ENCODE measurements around the gene KIF6.
"Not testable (repeated sequence)": the region's sequence is repeated elsewhere in the genome, so short reads cannot be mapped to it uniquely, and the experiment has no call there.

The KIF6 gene

GRCh38 chr6:39714802-39715201, 10.4 kb downstream of the KIF6 start:
- DNase-seq (ENCODE audit: low read depth) = no peak

DNA sequence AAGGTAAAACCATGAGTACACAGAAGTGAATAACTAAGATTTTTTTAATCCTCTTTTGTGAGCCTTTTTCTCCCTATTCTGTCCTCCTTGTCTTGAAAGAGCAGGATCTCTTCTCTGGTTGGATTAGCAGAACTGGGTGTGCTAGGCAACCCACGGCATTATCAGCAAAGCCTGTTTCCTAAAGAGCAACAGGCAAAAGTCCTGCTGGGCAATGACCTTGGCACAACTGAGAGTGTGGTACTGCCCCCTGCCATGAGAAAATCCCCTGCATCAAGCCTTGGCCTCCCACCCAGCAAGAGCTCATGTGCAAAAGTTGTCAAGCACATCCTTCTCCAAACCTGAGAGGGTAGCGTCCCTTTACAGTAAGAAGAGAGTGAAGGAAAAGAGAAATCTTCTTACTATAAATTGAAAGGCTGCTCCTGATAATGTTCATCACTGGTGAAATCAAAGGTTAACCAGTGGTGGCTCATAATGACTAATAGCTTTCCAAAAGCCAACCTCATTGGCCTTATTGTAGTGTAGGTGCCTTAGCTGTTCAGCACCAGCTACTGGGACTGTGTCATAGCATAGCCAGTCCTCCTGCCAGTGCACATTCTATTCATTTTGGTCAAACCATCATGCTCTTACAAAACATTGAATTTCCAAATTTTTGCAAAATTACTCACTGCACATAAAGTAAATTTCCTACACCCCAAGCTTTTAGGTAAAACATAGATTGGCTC, 17.1 kb downstream of the KIF6 start:
- DNase-seq (ENCODE audit: low read depth) = no peak

- DNase-seq (ENCODE audit: low read depth) = no peak
Observed at GRCh38 chr6:39706819-39707335, 18.3 kb downstream of the KIF6 start.

- no peak for DNase-seq (ENCODE audit: low read depth)
Observed at GRCh38 chr6:39702265-39702664, 22.9 kb downstream of the KIF6 start.

DNA sequence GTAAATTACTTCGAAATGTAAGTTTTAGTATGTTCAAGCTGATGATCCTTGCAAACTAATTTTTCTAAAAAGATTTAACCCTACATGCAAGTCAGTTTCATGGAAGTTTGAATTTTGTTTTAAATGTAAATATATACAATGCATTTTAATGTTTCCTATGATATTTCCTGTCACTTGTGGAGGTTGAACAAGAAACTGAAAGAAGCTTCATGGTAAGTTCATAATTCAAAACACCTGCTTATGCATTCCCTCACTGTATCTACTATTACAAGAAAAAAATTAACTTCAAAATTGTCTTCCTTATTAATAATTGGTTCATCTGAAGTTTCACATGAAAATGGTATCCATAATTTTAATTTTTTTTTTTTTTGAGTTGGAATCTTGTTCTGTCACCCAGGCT, 24.8 kb downstream of the KIF6 start:
- DNase-seq (ENCODE audit: low read depth) = no peak

DNA sequence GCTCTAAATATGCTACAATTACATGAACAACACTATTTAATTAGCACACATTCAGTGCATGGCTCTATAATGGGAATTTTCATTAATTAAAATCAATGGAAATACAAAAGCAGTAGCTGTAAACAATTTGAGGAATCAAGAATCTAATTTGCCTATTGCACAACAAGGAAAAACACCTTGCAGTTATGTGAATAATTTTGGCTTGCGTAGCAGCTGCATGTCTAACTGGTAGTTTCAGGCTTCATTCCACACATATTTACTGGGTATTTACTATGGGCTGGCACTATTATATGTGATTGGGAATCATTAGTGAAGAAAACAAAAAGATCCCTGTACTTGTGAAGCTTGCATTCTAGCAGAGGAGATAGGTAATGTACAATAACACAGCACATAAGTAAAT, 26.4 kb downstream of the KIF6 start:
- DNase-seq (ENCODE audit: low read depth) = no peak

DNA sequence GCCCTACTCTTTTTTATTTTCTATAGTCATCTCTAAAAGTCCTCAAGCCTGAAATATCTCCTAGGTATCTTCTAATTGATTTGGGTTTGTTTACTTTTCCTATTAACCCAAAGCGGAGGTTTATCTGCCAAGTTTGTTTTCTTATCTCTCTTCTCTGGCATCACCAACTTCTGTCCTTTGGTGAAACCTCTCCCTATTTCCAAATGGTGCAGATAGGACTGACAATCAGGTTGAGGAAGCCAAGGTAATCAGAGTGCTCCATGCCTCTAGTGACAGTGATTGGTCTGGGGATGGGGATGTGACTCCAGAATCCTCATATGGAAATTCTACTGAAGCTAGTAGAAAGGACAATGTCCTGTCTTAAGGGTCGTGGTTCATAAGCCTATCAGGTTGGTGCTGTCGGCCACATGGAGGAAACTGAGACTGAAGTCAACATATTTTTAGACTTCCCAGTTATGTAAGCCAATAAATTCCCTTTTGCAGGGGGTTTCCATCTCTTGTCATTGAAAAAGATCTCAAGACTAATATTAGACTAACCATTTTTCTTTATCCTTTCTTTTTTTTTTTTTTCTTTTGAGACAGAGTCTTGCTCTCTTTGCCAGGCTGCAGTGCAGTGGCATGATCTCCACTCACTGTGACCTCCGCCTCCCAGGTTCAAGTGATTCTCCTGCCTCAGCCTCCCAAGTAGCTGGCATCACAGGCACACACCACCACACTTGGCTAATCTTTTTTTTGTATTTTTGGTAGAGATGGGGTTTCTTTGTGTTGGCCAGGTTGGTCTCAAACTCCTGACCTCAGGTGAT, 28.0 kb downstream of the KIF6 start:
- no peak for DNase-seq (ENCODE audit: low read depth)

- no peak for DNase-seq (ENCODE audit: low read depth)
Observed at GRCh38 chr6:39695447-39695846, 29.8 kb downstream of the KIF6 start.

DNA sequence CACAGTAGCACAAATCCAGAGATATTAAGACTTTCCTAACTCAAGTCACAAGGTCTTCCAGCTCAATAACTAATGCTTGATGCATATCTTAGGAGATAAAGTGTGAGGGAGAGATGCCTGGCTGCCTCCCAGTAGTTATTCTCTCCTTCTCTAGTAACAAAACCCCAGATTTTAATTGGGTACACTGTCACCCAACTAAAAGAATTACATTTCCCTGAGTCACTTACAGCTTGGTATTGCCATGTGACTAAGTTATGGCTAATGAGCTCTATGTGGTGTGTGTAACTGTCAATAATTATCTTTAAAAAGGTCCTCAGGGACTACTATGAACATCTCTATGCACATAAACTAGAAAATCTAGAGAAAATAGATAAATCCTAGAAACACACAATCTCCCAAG, 32.0 kb downstream of the KIF6 start:
- no peak for DNase-seq (ENCODE audit: low read depth)

- no peak for DNase-seq (ENCODE audit: low read depth)
Observed at GRCh38 chr6:39688494-39688893, 36.7 kb downstream of the KIF6 start.

DNA sequence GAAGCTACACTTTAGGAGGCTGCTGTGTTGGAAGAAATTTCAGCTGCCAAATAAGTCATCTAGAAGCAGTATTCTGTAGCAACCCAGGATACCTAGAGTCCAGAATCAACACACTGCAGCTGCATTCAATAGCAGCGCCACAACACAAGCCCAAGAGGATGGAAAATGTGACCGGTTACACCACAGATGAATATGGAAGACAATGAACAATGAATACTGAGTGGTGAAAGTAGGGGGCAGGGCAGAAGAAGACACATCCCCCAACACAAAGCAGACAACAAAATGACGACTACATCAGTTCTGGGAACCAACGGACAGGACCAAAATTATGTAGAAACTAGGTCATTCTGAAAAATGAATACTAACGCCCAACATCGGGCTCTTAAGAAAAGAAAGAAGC, 38.2 kb downstream of the KIF6 start:
- no peak for DNase-seq (ENCODE audit: low read depth)

- DNase-seq (ENCODE audit: low read depth) = no peak
Observed at GRCh38 chr6:39685938-39686337, 39.3 kb downstream of the KIF6 start.

DNA sequence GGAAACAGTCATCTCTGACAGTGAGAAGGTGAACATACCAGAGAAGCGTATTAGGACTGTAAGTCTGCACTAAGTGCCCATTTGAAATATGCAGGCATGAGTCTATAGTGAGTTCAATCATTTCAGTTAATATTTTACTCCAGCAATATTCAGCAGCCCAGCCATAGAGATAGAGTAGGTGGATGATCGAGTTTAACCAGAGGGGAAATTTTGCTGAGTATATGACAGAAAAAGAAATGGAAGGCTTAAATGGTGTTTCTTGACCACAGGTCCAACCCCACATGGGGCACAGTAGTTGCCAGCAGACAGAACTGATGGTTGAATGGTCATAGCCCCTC, 39.8 kb downstream of the KIF6 start:
- no peak for DNase-seq (ENCODE audit: low read depth)

- DNase-seq (ENCODE audit: low read depth) = no peak
Observed at GRCh38 chr6:39684790-39685488, 40.3 kb downstream of the KIF6 start.

DNA sequence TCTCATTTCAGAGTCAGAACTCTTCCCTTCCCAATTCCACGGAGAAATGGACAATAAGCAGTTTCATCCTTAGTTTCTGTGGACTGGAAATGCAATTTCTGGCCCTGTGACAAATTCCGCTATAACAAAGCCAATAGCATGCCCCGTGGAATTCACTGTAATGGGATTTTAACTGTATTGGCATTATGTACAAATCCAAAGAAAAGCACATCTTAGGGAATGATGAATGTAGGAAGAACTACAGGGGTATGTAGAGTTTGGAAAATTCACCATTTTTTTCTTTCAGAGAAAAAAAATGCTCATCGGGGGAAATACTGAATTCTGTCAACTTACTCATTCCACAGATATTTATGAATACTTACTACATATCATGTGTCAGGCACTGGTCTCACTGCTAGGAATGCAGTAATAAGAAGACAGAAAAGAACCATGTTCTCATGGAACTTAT, 43.5 kb downstream of the KIF6 start:
- no peak for DNase-seq (ENCODE audit: low read depth)

DNA sequence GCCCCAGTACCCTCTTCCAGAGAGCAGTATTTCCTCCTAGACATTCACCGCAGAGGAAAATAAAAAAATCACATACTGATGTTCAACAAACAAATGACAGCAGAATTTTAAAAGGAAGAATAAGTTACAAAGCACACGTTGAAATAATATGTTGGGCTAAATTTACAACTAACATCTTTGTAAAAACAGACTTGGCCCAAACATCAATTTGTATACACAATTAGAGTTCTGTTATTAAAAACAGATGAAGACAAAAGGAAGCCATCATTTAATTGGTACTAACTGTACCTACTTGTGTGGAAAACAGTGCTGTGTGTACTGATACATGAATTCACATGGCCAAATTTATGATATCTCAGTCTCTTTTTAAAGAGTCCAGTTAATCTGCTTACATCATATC, 46.3 kb downstream of the KIF6 start:
- DNase-seq (ENCODE audit: low read depth) = no peak

DNA sequence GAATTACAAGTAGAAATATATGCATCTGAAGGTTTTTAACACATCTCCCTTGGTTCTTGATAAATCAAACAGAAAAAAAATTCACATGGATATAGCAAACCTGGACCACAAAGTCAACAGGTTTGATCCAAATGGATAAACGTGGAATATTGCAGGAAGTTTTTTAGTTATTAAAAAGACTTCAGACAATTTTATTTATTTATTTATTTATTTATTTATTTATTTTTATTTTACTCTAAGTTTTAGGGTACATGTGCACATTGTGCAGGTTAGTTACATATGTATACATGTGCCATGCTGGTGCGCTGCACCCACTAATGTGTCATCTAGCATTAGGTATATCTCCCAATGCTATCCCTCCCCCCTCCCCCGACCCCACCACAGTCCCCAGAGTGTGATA, 47.9 kb downstream of the KIF6 start:
- DNase-seq (ENCODE audit: low read depth) = not testable (repeated sequence)

DNA sequence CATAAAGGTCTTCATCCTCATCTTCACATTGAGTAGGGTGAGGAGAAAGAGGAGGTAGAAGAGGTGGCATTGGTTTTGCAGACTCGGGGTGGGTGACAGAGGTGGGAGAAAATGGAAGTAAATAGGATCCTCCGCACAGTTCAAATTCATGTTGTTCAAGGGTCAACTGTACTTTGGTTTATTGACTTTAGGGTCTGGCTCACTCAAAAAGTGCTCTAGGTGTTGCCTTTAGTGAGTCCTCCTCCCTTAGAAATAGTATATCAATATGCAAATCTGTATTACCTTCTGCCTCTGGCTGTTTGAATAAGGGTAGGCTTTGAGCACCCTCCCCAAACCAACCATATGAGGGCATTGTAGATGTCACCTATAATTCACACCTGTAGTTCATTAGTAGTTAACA, 54.7 kb downstream of the KIF6 start:
- no peak for DNase-seq (ENCODE audit: low read depth)

- no peak for DNase-seq (ENCODE audit: low read depth)
Observed at GRCh38 chr6:39669973-39670342, 55.2 kb downstream of the KIF6 start.

DNA sequence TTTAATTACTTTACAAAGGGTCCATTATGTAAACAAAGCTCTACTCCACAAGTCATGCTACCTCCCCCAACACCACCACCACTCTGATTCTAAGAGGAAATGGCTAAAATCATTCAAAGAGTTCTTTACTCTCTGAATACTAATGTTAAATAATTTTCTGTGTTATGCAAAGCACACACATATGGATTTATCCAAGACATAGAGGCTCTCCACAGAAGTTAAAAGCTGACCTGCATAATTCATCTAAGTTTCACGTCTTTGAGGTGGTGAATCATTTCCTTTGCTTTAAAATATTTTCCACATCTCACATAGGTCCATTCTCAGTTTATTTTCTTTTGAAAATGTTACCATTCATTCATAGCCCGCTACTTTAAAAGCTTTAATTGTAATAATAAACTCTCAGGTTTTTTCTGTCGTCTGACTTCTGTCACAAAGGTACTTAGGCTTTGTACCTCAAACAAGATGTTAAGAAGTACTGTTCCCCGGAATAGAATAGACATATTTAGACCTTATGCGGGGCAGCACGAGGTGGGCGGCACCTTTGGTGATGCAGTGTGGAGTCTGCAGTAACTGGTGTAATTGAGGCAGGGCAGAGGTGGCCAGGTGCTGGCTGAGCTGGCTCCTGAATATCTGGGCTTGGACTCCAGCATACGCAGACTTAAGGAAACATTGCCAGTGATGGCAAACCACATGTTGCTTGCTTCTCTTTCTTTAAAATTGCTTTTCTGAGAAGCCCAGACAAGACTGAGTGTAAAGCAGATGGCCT, 55.8 kb downstream of the KIF6 start:
- DNase-seq (ENCODE audit: low read depth) = no peak

DNA sequence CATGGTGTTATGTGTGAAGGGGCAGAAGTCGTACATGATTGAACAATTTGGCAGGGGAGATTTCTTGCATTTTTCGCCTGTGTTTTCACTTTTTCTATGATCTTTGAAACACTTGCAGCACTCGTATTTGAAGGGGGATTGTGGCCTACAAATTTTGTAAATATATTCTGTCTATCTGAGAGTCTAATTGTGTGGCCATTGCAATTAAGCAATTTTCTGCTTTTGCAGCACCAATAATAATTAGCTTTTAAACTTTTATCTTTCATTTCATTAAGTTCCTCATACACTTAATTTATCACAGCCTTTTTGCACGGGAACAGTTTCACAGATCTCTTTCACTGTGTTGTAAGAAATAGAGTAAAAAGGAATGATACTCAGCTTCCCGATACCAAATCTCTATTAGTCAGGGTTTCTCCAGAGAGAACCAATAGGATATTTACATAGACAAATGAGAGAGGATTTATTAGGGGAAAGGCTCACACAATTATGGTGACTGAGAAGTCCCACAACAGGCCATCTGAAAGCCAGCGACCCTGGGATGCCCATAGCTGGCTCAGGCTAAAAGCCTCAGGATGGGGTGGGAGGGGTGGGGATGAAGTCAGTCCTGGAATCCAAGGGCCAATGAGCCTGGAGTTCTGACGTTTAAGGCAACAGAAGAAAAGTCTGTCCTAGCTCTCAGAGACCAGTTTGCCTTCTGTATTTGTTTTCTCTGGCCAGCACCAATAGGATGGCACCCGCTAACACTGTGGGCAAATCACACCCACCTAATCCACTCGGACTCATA, 58.3 kb downstream of the KIF6 start:
- DNase-seq (ENCODE audit: low read depth) = no peak
